GM12878 (cell line): ENCODE results near the gene KCNJ16. TPM values are rescaled to one million over a fixed set of nuclear protein-coding genes. Genes with fewer than 3 reads are reported as not detected.

Experiments used
- ATAC-seq: fragments of 200-7000 bp; cut with Tn5 transposase; 3 replicates; pipeline ENCODE4 v1.9.1; 2020; ENCODE audit warnings: mild to moderate bottlenecking, moderate library complexity
- BruUV-seq: library from RNA; stranded (reverse); fragments of 400-500 nt; replicated peaks from 2 replicates; lab custom pipeline; 2021; lab: Mats Ljungman, UMichigan
- CTCF ChIA-PET: fragments of 300-600 bp; sonication (Branson Sonifier 250); formaldehyde crosslinking; extraction: SDS; loops from one replicate; lab custom pipeline; 2021; ENCODE audit warnings: inconsistent platforms; lab: Yijun Ruan, JAX
- POLR2A ChIA-PET: fragments of 350-600 bp; formaldehyde crosslinking; extraction: SDS; loops from one replicate; lab custom pipeline; 2021; ENCODE audit warnings: inconsistent platforms; lab: Charles Lee
- RAD21 ChIA-PET: fragments of 300-600 bp; sonication (Branson Sonifier 250); formaldehyde crosslinking; loops from one replicate; lab custom pipeline; 2023; ENCODE audit warnings: antibody characterized with exemption; ENCODE audit not compliant: unreplicated experiment; lab: Charles Lee
- SMC1A ChIA-PET: fragments of 300-600 bp; sonication (Branson Sonifier 250); formaldehyde crosslinking; loops from one replicate; lab custom pipeline; 2023; ENCODE audit not compliant: unreplicated experiment, uncharacterized antibody; lab: Charles Lee
- DNase-seq: peaks from one replicate; pipeline ENCODE4 v3.0.0-alpha.2; 2011; ENCODE audit warnings: low read depth, low spot score
- FAIRE-seq: peaks from 3 replicates; lab custom pipeline; 2011; peaks lifted over from hg19 to GRCh38; lab: Jason Lieb, UNC
- H2AFZ ChIP-seq: 2 replicates; pipeline ENCODE4 v1.6.0; 2011; ENCODE audit warnings: low read depth, low read length, control low read depth; ENCODE audit not compliant: control insufficient read depth
- H3K27ac ChIP-seq: 2 replicates; pipeline ENCODE4 v1.5.1; 2011; ENCODE audit warnings: control low read depth; ENCODE audit not compliant: control insufficient read depth, insufficient read depth
- H3K27me3 ChIP-seq, 2 experiments: replicated peaks in 1 of 2; 2 replicates each; pipeline versions ENCODE4 v1.6.0 to v1.6.1; 2011; ENCODE audit warnings: low read length in 1 of 2; ENCODE audit not compliant: control insufficient read depth in 2 of 2, insufficient read depth in 2 of 2
- H3K36me3 ChIP-seq, 2 experiments: 2 replicates each; pipeline ENCODE4 v1.5.1; 2011; ENCODE audit warnings: low read length in 1 of 2; ENCODE audit not compliant: control insufficient read depth in 2 of 2, insufficient read depth in 2 of 2
- H3K4me1 ChIP-seq: 2 replicates; pipeline ENCODE4 v1.6.1; 2011; ENCODE audit warnings: mild to moderate bottlenecking, low read length, moderate library complexity, mixed read lengths; ENCODE audit not compliant: control insufficient read depth, insufficient read depth
- H3K4me2 ChIP-seq: 2 replicates; pipeline ENCODE4 v1.6.0; 2011; ENCODE audit warnings: control low read depth; ENCODE audit not compliant: control insufficient read depth, insufficient read depth
- H3K4me3 ChIP-seq: fragments of 200-600 bp; sonication (generic); 2 replicates; pipeline ENCODE4 v1.5.1; 2016
- H3K79me2 ChIP-seq: 2 replicates; pipeline ENCODE4 v1.6.0; 2011; ENCODE audit warnings: low read length; ENCODE audit not compliant: control insufficient read depth, insufficient read depth
- H3K9ac ChIP-seq: 2 replicates; pipeline ENCODE4 v1.8.0; 2011; ENCODE audit warnings: low read length, control low read depth, mixed read lengths; ENCODE audit not compliant: control insufficient read depth, insufficient read depth
- H3K9me3 ChIP-seq: replicated peaks from 3 replicates; pipeline ENCODE4 v1.5.1; 2011; ENCODE audit warnings: mild to moderate bottlenecking, low read length; ENCODE audit not compliant: control insufficient read depth, insufficient read depth
- H4K20me1 ChIP-seq: 2 replicates; pipeline ENCODE4 v1.6.0; 2011; ENCODE audit not compliant: control insufficient read depth, insufficient read depth
- DPF2 ChIP-seq: fragments of 450-650 bp; IDR thresholded peaks from 2 replicates; pipeline ENCODE4 v1.6.1; 2017; ENCODE audit warnings: mild to moderate bottlenecking
- EED ChIP-seq: sonication (generic); IDR thresholded peaks from 2 replicates; pipeline ENCODE4 v1.6.1; 2016; ENCODE audit warnings: antibody characterized with exemption, low read depth
- FOXM1 ChIP-seq: IDR thresholded peaks from 2 replicates; pipeline ENCODE4 v1.6.1; 2012; ENCODE audit warnings: low read depth, mild to moderate bottlenecking, inconsistent platforms, low read length, moderate library complexity
- HSF1 ChIP-seq: fragments of 150-350 bp; IDR thresholded peaks from 2 replicates; pipeline ENCODE4 v1.6.1; 2014; ENCODE audit warnings: mild to moderate bottlenecking, low read depth, low read length
- MXI1 ChIP-seq: fragments of 150-350 bp; IDR thresholded peaks from 2 replicates; pipeline ENCODE4 v1.6.1; 2011; ENCODE audit warnings: low read depth, mild to moderate bottlenecking, inconsistent platforms, low read length, improper control_type of control experiment
- NFYA ChIP-seq: IDR thresholded peaks from 2 replicates; pipeline ENCODE4 v1.6.1; 2011; ENCODE audit warnings: low read depth, mild to moderate bottlenecking, low read length, improper control_type of control experiment, borderline replicate concordance
- SPI1 ChIP-seq: IDR thresholded peaks from 2 replicates; pipeline ENCODE4 v1.6.1; 2011; ENCODE audit warnings: low read depth, mild to moderate bottlenecking, low read length, moderate library complexity, borderline replicate concordance; ENCODE audit not compliant: insufficient read depth
- SREBF1 ChIP-seq: IDR thresholded peaks from 2 replicates; pipeline ENCODE4 v1.6.1; 2012; ENCODE audit warnings: mild to moderate bottlenecking, low read length
- ZSCAN29 ChIP-seq: fragments of 450-650 bp; IDR thresholded peaks from 2 replicates; pipeline ENCODE4 v1.6.1; 2017; ENCODE audit warnings: mild to moderate bottlenecking, moderate library complexity
- WGBS: methylation state at CpG from one replicate; pipeline ENCODE4 v1.1.6; 2016; ENCODE audit warnings: low lambda C conversion rate; ENCODE audit not compliant: insufficient replicate concordance, insufficient coverage; ENCODE audit errors: missing lambda C conversion rate; 5-methylcytosine and 5-hydroxymethylcytosine counted together
- in situ Hi-C: fragments of 300-500 bp; cut with MboI; formaldehyde crosslinking; loops from 9 replicates; pipeline ENCODE4 v1.14.3; 2018; ENCODE audit warnings: mixed read lengths
- intact Hi-C: fragments of 100-400 bp; cut with micrococcal nuclease; formaldehyde crosslinking; loops from one replicate; pipeline ENCODE4 v1.14.2; 2022; ENCODE audit not compliant: unreplicated experiment
- polyA plus RNA-seq, 11 experiments: library from polyadenylated mRNA; depleted of rRNA in 4 of 11; unstranded in 6 of 11; stranded (reverse) in 5 of 11; fragments of >200 nt; fragmentation: Nextera tagmentation in 4 of 11; fragmentation: Illumina TruSeq in 1 of 11; extraction: Ambion mirVana in 4 of 11; extraction: Trizol in 1 of 11; gene quantifications; 1 replicate in 1 of 11; 2 replicates in 10 of 11; pipeline versions ENCODE4 v1.2.1 to v1.2.3, GENCODE V29; 2011 to 2016; ENCODE audit warnings: inconsistent platforms in 2 of 11, missing spikeins in 2 of 11, low read depth in 1 of 11
- total RNA-seq, 4 experiments: library from RNA; depleted of rRNA in 3 of 4; stranded (reverse); fragments of >200 nt in 3 of 4; fragmentation: Illumina TruSeq in 1 of 4; extraction: Trizol in 1 of 4; gene quantifications; 2 replicates each; pipeline versions ENCODE4 v1.2.1 to v1.2.3, GENCODE V29; 2013 to 2021
- TF ChIP-seq, protein P1 (sequence below), 3 experiments: IDR thresholded peaks in 2 of 3; conservative IDR thresholded peaks in 1 of 3; 2 replicates each; pipeline ENCODE4 v1.5.1; 2011; ENCODE audit warnings: low read depth in 3 of 3, low read length in 3 of 3, mild to moderate bottlenecking in 3 of 3, control low read depth in 2 of 3, moderate library complexity in 2 of 3, inconsistent platforms in 1 of 3, mixed read lengths in 1 of 3; ENCODE audit not compliant: control insufficient read depth in 2 of 3, insufficient read depth in 1 of 3; ENCODE audit errors: extremely low read depth in 1 of 3
- TF ChIP-seq, protein P2 (sequence below): IDR thresholded peaks from 2 replicates; pipeline ENCODE4 v1.6.1; 2012; ENCODE audit warnings: low read depth, low read length, improper control_type of control experiment

Gene KCNJ16
- total and polyA plus RNA-seq, 10 of the 15 experiments (the other 5 are each of a cell fraction or from before 2014, with no cell fraction given), result 0.08 to 0.24 (median 0.20) TPM; not detected in 7

DNA sequence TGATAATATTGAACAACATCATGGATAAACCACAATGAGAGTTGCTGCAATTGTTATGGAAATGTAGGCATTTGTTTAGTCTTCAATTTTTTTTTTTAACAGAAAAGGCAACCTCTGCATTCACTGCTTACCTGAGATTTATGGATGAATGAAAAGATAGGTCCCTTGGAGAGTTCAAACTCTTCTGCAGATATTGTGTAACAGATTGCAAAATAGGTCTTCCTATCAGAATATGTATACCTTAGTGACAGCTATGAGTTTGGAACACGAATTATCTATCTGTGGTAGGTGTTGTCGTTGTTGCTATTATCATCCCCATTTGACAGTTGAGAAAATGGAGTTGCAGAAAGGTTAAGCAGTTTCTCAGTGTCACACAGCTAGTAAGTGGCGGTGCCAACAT is 1.2 kb upstream of the KCNJ16 start:
- H3K4me2 ChIP-seq, result no peak overlapping the region
- FAIRE-seq (no peak), DNase-seq (no peak), ATAC-seq (no peak)
- in situ Hi-C loops (no loop called here), intact Hi-C loops (no loop called here)
- no peak overlapping the region for H3K27ac ChIP-seq
- no peaks in the 10 kb centered on the region for H4K20me1 ChIP-seq
- ChIA-PET RAD21 (no interaction called here), CTCF (interaction anchor here (0.6 to 0.7 kb wide), 2 partner anchors 438 to 466 kb away, joined by 3 to 4 read pairs; no protein-coding TSS in a partner anchor), POLR2A (no interaction called here), SMC1A (no interaction called here)
- H3K9me3 ChIP-seq, result no peaks in the 10 kb centered on the region
- no peaks in the 10 kb centered on the region for H3K79me2 ChIP-seq
- no peaks in the 10 kb centered on the region for H3K4me1 ChIP-seq
- no peak overlapping the region for H2AFZ ChIP-seq
- no peak overlapping the region for H3K4me3 ChIP-seq
- no peaks in the 10 kb centered on the region for H3K36me3 ChIP-seq
- BruUV-seq, result no TSS peak
- 14% methylated on average over 3 of the region's 3 CpGs for WGBS
- TF ChIP-seq, protein P1, sequence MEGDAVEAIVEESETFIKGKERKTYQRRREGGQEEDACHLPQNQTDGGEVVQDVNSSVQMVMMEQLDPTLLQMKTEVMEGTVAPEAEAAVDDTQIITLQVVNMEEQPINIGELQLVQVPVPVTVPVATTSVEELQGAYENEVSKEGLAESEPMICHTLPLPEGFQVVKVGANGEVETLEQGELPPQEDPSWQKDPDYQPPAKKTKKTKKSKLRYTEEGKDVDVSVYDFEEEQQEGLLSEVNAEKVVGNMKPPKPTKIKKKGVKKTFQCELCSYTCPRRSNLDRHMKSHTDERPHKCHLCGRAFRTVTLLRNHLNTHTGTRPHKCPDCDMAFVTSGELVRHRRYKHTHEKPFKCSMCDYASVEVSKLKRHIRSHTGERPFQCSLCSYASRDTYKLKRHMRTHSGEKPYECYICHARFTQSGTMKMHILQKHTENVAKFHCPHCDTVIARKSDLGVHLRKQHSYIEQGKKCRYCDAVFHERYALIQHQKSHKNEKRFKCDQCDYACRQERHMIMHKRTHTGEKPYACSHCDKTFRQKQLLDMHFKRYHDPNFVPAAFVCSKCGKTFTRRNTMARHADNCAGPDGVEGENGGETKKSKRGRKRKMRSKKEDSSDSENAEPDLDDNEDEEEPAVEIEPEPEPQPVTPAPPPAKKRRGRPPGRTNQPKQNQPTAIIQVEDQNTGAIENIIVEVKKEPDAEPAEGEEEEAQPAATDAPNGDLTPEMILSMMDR (IDR thresholded peaks at IDR 0.05 in 2 of 3, conservative IDR thresholded peaks at IDR 0.05 in 1 of 3; ENCODE audit: control insufficient read depth in 2 of 3, extremely low read depth in 1 of 3, insufficient read depth in 1 of 3, low read depth in 3 of 3, low read length in 3 of 3), result no peak
- TF ChIP-seq EED, result no peak
- no peak for TF ChIP-seq NFYA
- no peak for TF ChIP-seq SPI1
- no peak for TF ChIP-seq ZSCAN29
- no peak for TF ChIP-seq SREBF1
- TF ChIP-seq, protein P2, sequence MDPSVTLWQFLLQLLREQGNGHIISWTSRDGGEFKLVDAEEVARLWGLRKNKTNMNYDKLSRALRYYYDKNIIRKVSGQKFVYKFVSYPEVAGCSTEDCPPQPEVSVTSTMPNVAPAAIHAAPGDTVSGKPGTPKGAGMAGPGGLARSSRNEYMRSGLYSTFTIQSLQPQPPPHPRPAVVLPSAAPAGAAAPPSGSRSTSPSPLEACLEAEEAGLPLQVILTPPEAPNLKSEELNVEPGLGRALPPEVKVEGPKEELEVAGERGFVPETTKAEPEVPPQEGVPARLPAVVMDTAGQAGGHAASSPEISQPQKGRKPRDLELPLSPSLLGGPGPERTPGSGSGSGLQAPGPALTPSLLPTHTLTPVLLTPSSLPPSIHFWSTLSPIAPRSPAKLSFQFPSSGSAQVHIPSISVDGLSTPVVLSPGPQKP, result no peak
- no peak for TF ChIP-seq DPF2
- TF ChIP-seq MXI1, result no peak
- TF ChIP-seq FOXM1, result no peak
- TF ChIP-seq HSF1, result no peak
- H3K9ac ChIP-seq, result no peak overlapping the region
- H3K27me3 ChIP-seq, result no peaks in the 10 kb centered on the region
